Subcutaneous adipose tissue (tissue), 4 donors: Measurements from ENCODE around the gene EPB41L1. TPM values are rescaled to one million over a fixed set of nuclear protein-coding genes. Genes with fewer than 3 reads are reported as not detected.

Experiments
- total RNA-seq, 4 donors: library from RNA; depleted of rRNA; stranded (reverse); fragments of >200 nt; gene quantifications; one replicate each; pipeline ENCODE4 v1.1.0, GENCODE V29; 2016
- TF ChIP-seq, protein P1 (sequence below): fragments of 450-650 bp; IDR thresholded peaks from one replicate; pipeline ENCODE4 v1.5.1; 2016; ENCODE audit warnings: low read depth, mild to moderate bottlenecking, control low read depth, antibody characterized with exemption, moderate library complexity

The EPB41L1 gene
- total RNA-seq, 4 donors from 2014 or later: 38.1 to 86.1 (median 62.0) TPM

DNA sequence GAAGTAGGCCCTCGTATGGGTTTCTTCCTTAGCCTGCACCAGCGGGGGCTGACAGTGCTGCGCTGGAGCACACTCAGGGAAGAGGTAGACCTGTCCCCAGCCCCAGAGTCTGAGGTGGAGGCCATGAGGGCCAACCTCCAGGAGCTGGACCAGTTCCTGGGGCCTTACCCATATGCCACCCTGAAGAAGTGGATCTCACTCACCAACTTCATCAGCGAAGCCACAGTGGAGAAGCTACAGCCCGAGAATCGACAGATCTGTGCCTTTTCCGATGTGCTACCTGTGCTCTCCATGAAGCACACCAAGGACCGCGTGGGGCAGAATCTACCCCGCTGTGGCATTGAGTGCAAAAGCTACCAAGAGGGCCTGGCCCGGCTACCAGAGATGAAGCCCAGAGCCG lies 85.5 kb downstream of the EPB41L1 start:
- TF ChIP-seq, protein P1, sequence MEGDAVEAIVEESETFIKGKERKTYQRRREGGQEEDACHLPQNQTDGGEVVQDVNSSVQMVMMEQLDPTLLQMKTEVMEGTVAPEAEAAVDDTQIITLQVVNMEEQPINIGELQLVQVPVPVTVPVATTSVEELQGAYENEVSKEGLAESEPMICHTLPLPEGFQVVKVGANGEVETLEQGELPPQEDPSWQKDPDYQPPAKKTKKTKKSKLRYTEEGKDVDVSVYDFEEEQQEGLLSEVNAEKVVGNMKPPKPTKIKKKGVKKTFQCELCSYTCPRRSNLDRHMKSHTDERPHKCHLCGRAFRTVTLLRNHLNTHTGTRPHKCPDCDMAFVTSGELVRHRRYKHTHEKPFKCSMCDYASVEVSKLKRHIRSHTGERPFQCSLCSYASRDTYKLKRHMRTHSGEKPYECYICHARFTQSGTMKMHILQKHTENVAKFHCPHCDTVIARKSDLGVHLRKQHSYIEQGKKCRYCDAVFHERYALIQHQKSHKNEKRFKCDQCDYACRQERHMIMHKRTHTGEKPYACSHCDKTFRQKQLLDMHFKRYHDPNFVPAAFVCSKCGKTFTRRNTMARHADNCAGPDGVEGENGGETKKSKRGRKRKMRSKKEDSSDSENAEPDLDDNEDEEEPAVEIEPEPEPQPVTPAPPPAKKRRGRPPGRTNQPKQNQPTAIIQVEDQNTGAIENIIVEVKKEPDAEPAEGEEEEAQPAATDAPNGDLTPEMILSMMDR: no peak

DNA sequence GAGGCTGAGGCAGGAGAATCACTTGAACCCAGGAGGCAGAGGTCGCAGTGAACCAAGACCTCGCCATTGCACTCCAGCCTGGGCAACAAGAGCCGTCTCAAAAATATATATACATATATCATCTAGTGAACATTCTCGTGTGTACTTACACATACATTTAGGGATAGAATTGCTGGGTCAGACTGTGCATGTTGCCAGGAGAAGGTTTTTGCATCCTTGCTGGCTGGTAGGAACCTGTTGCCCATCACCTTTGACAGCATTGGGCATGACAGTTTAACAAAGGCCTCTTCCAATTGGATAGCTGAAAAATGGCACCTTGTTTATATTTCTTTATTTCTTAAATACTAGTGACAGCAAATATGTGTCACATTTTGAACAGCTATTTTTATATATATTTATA lies 87.1 kb downstream of the EPB41L1 start:
- TF ChIP-seq, protein P1: no peak

DNA sequence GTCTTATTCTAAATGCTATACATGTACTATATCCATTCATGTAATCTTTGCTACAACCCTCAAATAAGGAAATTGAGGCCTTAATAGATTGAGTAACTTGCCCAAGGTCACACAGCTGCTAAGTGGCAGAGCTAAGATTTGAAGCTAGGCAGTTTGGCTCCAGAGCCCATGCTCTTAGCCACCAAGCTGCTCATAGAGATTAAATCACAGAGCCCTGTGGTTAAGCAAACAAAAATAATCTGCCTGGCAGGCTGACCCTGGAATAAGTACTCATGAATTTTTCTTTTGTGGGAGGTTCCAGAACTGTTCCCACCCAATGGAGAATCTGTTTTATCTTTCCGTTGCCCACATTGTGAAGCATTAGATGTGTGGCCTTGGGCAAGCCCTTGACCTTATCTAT lies 89.2 kb downstream of the EPB41L1 start:
- TF ChIP-seq, protein P1: no peak

DNA sequence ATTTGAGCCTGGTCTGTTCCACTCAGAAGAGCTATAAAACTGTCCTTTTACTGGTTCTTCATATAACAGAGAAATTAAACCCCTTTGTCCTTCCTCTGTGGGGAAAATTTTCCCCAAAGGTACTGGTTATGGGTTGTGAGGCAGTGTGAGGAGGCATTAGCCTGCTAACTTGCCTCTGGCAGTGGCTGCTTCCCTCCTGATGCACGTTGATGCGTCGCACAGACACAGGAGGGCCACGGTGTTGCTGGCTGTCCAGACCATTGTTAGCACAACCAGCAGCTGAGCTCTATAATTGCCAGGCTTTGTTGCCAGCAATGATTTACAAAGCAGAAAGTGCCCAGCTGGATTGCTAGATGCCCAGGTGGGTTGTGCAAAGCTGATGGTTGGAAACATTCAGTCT lies 91.9 kb downstream of the EPB41L1 start:
- TF ChIP-seq, protein P1: no peak

DNA sequence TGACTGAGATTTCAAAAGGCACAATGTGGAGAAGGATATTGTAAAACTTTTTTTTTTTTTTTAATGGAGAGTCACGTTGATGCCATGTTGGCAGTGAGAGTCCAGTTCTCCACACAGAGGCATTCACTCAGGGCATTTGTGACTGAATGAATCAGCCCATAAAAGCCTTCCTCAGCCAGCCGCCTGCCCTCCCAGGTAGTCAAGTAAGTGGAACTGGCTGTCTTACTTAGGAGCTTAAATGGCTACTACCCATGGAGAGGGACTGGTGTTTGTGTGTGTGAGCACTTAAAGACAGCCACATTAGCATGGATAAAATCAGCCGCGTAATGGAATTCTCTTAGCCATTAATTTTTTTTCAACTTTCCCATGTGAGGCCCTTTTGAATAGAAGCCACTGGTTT lies 94.3 kb downstream of the EPB41L1 start:
- TF ChIP-seq, protein P1: no peak

DNA sequence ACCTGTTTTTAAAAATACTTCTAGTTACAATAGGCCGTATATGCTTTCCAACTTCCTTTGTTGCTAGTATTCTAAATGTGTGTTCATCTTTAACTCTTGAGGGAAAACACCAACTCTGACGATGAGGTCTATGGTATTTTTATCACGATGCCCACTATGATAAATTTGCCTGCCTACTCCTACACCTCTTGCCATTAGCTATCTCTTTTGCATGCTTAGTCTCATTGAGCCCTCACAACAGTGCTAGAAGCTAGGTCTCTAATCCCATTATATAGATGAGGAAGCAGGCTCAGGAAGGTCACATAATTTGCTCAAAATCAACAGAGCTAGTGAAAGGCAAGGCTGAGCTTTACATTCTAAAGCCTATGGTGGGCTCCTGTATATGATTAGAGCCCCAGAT lies 94.9 kb downstream of the EPB41L1 start:
- TF ChIP-seq, protein P1: no peak

DNA sequence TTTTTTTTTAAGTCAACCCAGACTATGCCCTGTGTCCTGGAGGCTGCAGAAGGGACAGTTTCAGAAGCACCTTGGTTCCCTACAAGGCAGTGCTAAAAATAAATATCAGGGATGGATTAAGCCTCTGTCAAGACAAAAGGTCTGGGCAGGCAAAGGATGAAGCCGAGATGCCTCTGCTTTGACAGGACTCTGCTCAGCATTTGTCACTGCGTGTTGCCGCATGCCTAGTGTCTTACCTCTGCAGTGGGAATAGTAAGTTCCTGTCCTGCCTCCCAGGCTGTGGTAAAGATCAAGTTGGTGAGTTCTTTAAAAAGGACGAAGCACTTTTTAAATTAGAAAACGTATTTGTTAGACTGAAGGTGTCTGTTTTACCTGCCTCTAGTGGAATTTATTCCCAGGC lies 96.9 kb downstream of the EPB41L1 start:
- TF ChIP-seq, protein P1: no peak
